ENCODE results near the gene WNT1.

DNA sequence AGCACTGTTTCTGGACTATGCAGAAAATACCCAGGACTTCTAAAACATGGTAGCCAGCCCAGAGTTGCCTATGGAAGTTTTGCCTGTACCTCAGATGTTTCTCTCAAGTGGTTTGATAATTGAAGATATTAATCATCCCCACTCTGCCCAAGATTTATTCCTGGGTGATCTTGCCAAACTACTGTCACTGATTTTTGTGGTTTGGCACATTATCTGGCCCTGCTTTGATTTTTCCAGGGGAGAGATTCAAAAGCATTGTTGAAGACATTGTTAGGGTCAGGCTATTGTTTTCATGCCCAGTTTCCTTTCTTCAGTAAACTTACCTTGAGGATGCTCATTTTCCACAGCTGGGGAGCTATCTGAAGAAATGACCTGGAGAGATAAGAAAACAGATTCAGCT, 34.6 kb downstream of the WNT1 start:
- TF ChIP-seq POLR2AphosphoS5 (IDR thresholded peaks at IDR 0.05), result no peak
- TF ChIP-seq, protein P1, sequence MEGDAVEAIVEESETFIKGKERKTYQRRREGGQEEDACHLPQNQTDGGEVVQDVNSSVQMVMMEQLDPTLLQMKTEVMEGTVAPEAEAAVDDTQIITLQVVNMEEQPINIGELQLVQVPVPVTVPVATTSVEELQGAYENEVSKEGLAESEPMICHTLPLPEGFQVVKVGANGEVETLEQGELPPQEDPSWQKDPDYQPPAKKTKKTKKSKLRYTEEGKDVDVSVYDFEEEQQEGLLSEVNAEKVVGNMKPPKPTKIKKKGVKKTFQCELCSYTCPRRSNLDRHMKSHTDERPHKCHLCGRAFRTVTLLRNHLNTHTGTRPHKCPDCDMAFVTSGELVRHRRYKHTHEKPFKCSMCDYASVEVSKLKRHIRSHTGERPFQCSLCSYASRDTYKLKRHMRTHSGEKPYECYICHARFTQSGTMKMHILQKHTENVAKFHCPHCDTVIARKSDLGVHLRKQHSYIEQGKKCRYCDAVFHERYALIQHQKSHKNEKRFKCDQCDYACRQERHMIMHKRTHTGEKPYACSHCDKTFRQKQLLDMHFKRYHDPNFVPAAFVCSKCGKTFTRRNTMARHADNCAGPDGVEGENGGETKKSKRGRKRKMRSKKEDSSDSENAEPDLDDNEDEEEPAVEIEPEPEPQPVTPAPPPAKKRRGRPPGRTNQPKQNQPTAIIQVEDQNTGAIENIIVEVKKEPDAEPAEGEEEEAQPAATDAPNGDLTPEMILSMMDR (IDR thresholded peaks at IDR 0.05), result no peak
- TF ChIP-seq POLR2A (IDR thresholded peaks at IDR 0.05), result no peak
